CD14-positive monocyte (primary cell): ENCODE results near the gene AK1. TPM values are rescaled to one million over a fixed set of nuclear protein-coding genes. Genes with fewer than 3 reads are reported as not detected.

Source experiments
- DNase-seq, 3 donors: peaks; one replicate each; pipeline ENCODE4 v3.0.0-alpha.2; 2011 to 2022
- H2AFZ ChIP-seq: 2 replicates; pipeline ENCODE4 v1.6.0; 2012; ENCODE audit warnings: mild to moderate bottlenecking, low read depth, low read length, inconsistent platforms; ENCODE audit not compliant: insufficient read depth, poor library complexity, severe bottlenecking
- H3K27ac ChIP-seq, 2 donors: 1 replicate in 1 of 2; 2 replicates in 1 of 2; pipeline ENCODE4 v1.5.1; 2012 to 2013; ENCODE audit warnings: low read length in 2 of 2, control low read depth in 1 of 2, inconsistent platforms in 1 of 2, low read depth in 1 of 2, mild to moderate bottlenecking in 1 of 2
- H3K27me3 ChIP-seq, 2 donors: one replicate each; pipeline versions ENCODE4 v1.6.0 to v1.6.1; 2011 to 2013; ENCODE audit warnings: low read length in 2 of 2; ENCODE audit not compliant: control insufficient read depth in 2 of 2, insufficient read depth in 2 of 2
- H3K36me3 ChIP-seq, 2 donors: replicated peaks in 1 of 2; 1 replicate in 1 of 2; 2 replicates in 1 of 2; pipeline versions ENCODE4 v1.5.1 to v1.6.1; 2012 to 2013; ENCODE audit warnings: low read length in 2 of 2, control low read depth in 1 of 2, inconsistent platforms in 1 of 2, mild to moderate bottlenecking in 1 of 2; ENCODE audit not compliant: insufficient read depth in 2 of 2, control insufficient read depth in 1 of 2
- H3K4me1 ChIP-seq, 2 donors: 1 replicate in 1 of 2; 2 replicates in 1 of 2; pipeline versions ENCODE4 v1.5.1 to v1.6.1; 2012 to 2013; ENCODE audit warnings: low read length in 2 of 2, control low read depth in 1 of 2, inconsistent platforms in 1 of 2, mild to moderate bottlenecking in 1 of 2, moderate library complexity in 1 of 2; ENCODE audit not compliant: insufficient read depth in 2 of 2, control insufficient read depth in 1 of 2
- H3K4me2 ChIP-seq: replicated peaks from 2 replicates; pipeline ENCODE3; 2012; ENCODE audit warnings: low read length, moderate library complexity, mild to moderate bottlenecking; ENCODE audit not compliant: poor library complexity, severe bottlenecking; ENCODE audit errors: extremely low read depth
- H3K4me3 ChIP-seq, 3 experiments: fragments of 200-600 bp in 1 of 3; sonication (generic) in 1 of 3; replicated peaks in 1 of 3; 1 replicate in 2 of 3; 2 replicates in 1 of 3; pipeline ENCODE4 v1.5.1; 2011 to 2013; ENCODE audit warnings: low read length in 3 of 3, mild to moderate bottlenecking in 3 of 3, control low read depth in 2 of 3, low read depth in 2 of 3, inconsistent platforms in 1 of 3, moderate library complexity in 1 of 3
- H3K79me2 ChIP-seq: 2 replicates; pipeline ENCODE4 v1.6.0; 2012; ENCODE audit warnings: mild to moderate bottlenecking, control low read depth, inconsistent platforms, low read length, moderate library complexity; ENCODE audit not compliant: insufficient read depth
- H3K9ac ChIP-seq: 2 replicates; pipeline ENCODE4 v1.6.0; 2017; ENCODE audit warnings: low read length, mild to moderate bottlenecking; ENCODE audit not compliant: insufficient read depth, poor library complexity, severe bottlenecking
- H3K9me3 ChIP-seq, 2 donors: replicated peaks in 1 of 2; 1 replicate in 1 of 2; 2 replicates in 1 of 2; pipeline versions ENCODE4 v1.5.1 to v1.6.1; 2012 to 2013; ENCODE audit warnings: low read length in 2 of 2, control low read depth in 1 of 2; ENCODE audit not compliant: control insufficient read depth in 1 of 2, insufficient read depth in 1 of 2
- H4K20me1 ChIP-seq: 2 replicates; pipeline ENCODE4 v1.6.0; 2012; ENCODE audit warnings: mild to moderate bottlenecking, low read length, control low read depth, moderate library complexity; ENCODE audit not compliant: insufficient read depth
- H3K27ac Mint-ChIP-seq, 7 donors: one replicate each; pipeline ENCODE4 v1.8.0; 2020; ENCODE audit warnings: mild to moderate bottlenecking in 7 of 7, mixed read lengths in 7 of 7, moderate library complexity in 6 of 7, inconsistent platforms in 2 of 7
- H3K27me3 Mint-ChIP-seq, 3 donors: one replicate each; pipeline ENCODE4 v1.8.0; 2021 to 2022; ENCODE audit warnings: low read depth in 3 of 3, mild to moderate bottlenecking in 3 of 3, mixed read lengths in 3 of 3, moderate library complexity in 3 of 3, inconsistent platforms in 1 of 3
- H3K36me3 Mint-ChIP-seq, 2 donors: one replicate each; pipeline ENCODE4 v1.8.0; 2020; ENCODE audit warnings: mixed read lengths in 2 of 2, inconsistent platforms in 1 of 2, mild to moderate bottlenecking in 1 of 2
- H3K4me1 Mint-ChIP-seq: one replicate; pipeline ENCODE4 v1.8.0; 2020; ENCODE audit warnings: mild to moderate bottlenecking, mixed read lengths
- H3K4me3 Mint-ChIP-seq, 2 donors: one replicate each; pipeline ENCODE4 v1.8.0; 2020; ENCODE audit warnings: mild to moderate bottlenecking in 2 of 2, mixed read lengths in 2 of 2, moderate library complexity in 1 of 2
- H3K9me3 Mint-ChIP-seq, 7 donors: one replicate each; pipeline ENCODE4 v1.8.0; 2020 to 2022; ENCODE audit warnings: mixed read lengths in 7 of 7, mild to moderate bottlenecking in 6 of 7, moderate library complexity in 6 of 7, inconsistent platforms in 2 of 7
- WGBS: methylation state at CpG from one replicate; pipeline ENCODE4 v1.1.5; 2013; ENCODE audit warnings: missing lambda C conversion rate; ENCODE audit not compliant: insufficient coverage; 5-methylcytosine and 5-hydroxymethylcytosine counted together
- intact Hi-C, 2 donors: fragments of 100-400 bp; cut with micrococcal nuclease; formaldehyde crosslinking; loops; one replicate each; pipeline versions ENCODE4 v1.15.0 to v1.15.1; 2023
- polyA plus RNA-seq, 3 donors: library from polyadenylated mRNA; depleted of rRNA in 1 of 3; unstranded in 2 of 3; stranded (reverse) in 1 of 3; fragments of 300-500 nt in 2 of 3; fragments of >200 nt in 1 of 3; fragmentation: Illumina TruSeq in 2 of 3; gene quantifications; 1 replicate in 2 of 3; 2 replicates in 1 of 3; pipeline ENCODE4 v1.2.3, GENCODE V29; 2012 to 2021
- TF ChIP-seq, protein P1 (sequence below): fragments of 200-600 bp; IDR thresholded peaks from one replicate; pipeline ENCODE4 v1.8.0; 2022; ENCODE audit warnings: antibody characterized with exemption, mild to moderate bottlenecking

Gene AK1
- polyA plus RNA-seq, 3 donors: 3.5 TPM; not detected in 2

DNA sequence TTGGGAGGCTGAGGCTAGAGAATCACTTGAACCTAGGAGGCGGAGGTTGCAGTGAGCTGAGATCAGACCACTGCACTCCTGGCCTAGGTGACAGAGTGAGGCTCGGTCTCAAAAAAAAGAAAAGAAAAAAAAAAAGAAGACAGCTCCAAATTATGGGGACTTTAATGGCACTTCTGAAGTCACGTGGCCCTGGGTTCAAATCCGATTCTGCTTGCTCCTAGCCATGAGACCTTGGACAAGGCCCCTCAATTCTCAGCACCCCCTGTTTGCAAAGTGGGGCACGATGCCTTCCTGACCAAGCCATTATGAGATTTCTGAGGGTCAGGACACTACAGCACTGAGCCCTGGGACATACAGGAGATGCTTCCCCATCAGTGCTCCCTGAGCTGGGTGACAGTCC lies 22.0 kb downstream of the AK1 start:
- Mint-ChIP-seq H3K27ac (peak overlapping the region in 3 of 7 donors; percentile 0 to 76 (median 45)), H3K27me3 (peaks cover 1 to 5% (median 2%) of the 10 kb centered on the region in 3 donors), H3K4me3 (peak overlapping the region in 1 of 2 donors; percentile 21), H3K36me3 (peaks cover 14 to 15% of the 10 kb centered on the region in 2 donors), H3K9me3 (peaks cover under 1 to 2% (median 2%) of the 10 kb centered on the region in 7 donors), H3K4me1 (peaks cover 53% of the 10 kb centered on the region)
- no peak overlapping the region for H3K4me3 ChIP-seq
- no peak overlapping the region for H2AFZ ChIP-seq
- H3K79me2 ChIP-seq: no peaks in the 10 kb centered on the region
- DNase-seq: no peak
- peaks cover 0 to 1% of the 10 kb centered on the region in 2 donors for H3K9me3 ChIP-seq
- intact Hi-C loops: no loop called here
- TF ChIP-seq, protein P1, sequence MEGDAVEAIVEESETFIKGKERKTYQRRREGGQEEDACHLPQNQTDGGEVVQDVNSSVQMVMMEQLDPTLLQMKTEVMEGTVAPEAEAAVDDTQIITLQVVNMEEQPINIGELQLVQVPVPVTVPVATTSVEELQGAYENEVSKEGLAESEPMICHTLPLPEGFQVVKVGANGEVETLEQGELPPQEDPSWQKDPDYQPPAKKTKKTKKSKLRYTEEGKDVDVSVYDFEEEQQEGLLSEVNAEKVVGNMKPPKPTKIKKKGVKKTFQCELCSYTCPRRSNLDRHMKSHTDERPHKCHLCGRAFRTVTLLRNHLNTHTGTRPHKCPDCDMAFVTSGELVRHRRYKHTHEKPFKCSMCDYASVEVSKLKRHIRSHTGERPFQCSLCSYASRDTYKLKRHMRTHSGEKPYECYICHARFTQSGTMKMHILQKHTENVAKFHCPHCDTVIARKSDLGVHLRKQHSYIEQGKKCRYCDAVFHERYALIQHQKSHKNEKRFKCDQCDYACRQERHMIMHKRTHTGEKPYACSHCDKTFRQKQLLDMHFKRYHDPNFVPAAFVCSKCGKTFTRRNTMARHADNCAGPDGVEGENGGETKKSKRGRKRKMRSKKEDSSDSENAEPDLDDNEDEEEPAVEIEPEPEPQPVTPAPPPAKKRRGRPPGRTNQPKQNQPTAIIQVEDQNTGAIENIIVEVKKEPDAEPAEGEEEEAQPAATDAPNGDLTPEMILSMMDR: no peak
- peaks cover 6% of the 10 kb centered on the region for H4K20me1 ChIP-seq
- H3K36me3 ChIP-seq: peaks cover 0 to 3% of the 10 kb centered on the region in 2 donors
- H3K4me1 ChIP-seq: peaks cover 43 to 49% of the 10 kb centered on the region in 2 donors
- WGBS: 100% methylated on average over 4 of the region's 5 CpGs
- no peak overlapping the region for H3K9ac ChIP-seq
- no peak overlapping the region for H3K4me2 ChIP-seq
- H3K27ac ChIP-seq: no peak overlapping the region
- H3K27me3 ChIP-seq: no peaks in the 10 kb centered on the region

DNA sequence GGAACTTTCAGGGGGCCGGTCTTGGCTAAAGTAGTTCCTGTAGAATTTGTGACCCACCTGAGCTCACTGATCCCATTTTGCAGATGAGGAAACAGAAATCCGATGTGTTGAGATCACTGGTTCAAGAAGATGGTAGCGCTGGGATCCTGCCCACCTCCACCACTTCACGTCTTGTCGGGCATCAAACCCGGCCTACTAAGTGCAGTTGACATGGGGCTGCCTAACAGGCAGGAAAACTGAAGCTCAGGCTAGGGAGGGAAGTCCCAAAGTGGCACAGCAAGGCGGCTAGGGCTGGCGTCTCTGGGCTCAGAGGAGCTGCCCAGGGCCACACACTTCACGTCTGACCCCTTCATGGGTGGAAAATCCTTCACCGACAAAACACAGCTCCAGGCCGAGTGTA lies 22.5 kb downstream of the AK1 start:
- H3K4me2 ChIP-seq: peak overlapping the region; percentile 95
- 27% methylated on average over 3 of the region's 11 CpGs for WGBS
- H3K4me1 Mint-ChIP-seq: peaks cover 53% of the 10 kb centered on the region

More for the DNA sequence above, 22.5 kb downstream of the AK1 start:
- intact Hi-C loops: no loop called here
- Histone ChIP-seq H3K36me3 (peaks cover 0 to 8% of the 10 kb centered on the region in 2 donors), H3K9ac (peak overlapping the region; percentile 84), H3K27ac (peak overlapping the region in 1 of 2 donors; percentile 81), H3K4me3 (peak overlapping the region in 2 of 3 experiments; percentile 50 to 89), H4K20me1 (peaks cover 6% of the 10 kb centered on the region), H3K27me3 (no peaks in the 10 kb centered on the region), H3K4me1 (peaks cover 43 to 49% of the 10 kb centered on the region in 2 donors), H2AFZ (peak overlapping the region; percentile 83), H3K79me2 (no peaks in the 10 kb centered on the region), H3K9me3 (peaks cover under 1 to 7% of the 10 kb centered on the region in 2 donors)
- H3K9me3 Mint-ChIP-seq: peaks cover 6 to 8% (median 7%) of the 10 kb centered on the region in 7 donors
- peak overlapping the region in 4 of 7 donors; percentile 50 to 76 (median 60) for H3K27ac Mint-ChIP-seq
- TF ChIP-seq, protein P1: no peak
- peak overlapping the region; percentile 31 to 46 for H3K4me3 Mint-ChIP-seq
- peaks cover 1 to 5% (median 3%) of the 10 kb centered on the region in 3 donors for H3K27me3 Mint-ChIP-seq
- no peak for DNase-seq
- peaks cover 17 to 21% of the 10 kb centered on the region in 2 donors for H3K36me3 Mint-ChIP-seq
